ENCODE results near the gene SPARCL1.

GRCh38 chr4:87490664-87491369 lies 38.4 kb downstream of the SPARCL1 start:
- TF ChIP-seq CTCF (IDR thresholded peaks at IDR 0.05 in 8 of 11, conservative IDR thresholded peaks at IDR 0.05 in 3 of 11) (no peak), POLR2AphosphoS5 (IDR thresholded peaks at IDR 0.05) (no peak)

Measured in spleen (tissue), 7 donors.